CD4-positive, alpha-beta T cell (primary cell): ENCODE measurements around the gene KLHL5. TPM values are rescaled to one million over a fixed set of nuclear protein-coding genes. Genes with fewer than 3 reads are reported as not detected.
A peak's percentile ranks its signal among the peaks of the same experiment; 100 is the strongest.
"Not testable (repeated sequence)": the region's sequence is repeated elsewhere in the genome, so short reads cannot be mapped to it uniquely, and the experiment has no call there.

Experiments
- ATAC-seq: fragments of 200-7000 bp; cut with Tn5 transposase; one replicate; pipeline ENCODE4 v1.10.0; 2022; ENCODE audit warnings: mild to moderate bottlenecking; ENCODE audit not compliant: poor library complexity
- CTCF ChIA-PET: fragments of 350-600 bp; sonication (Branson Sonifier 250); formaldehyde crosslinking; loops from one replicate; lab custom pipeline; 2021; ENCODE audit warnings: antibody characterized with exemption, inconsistent platforms; lab: Charles Lee
- POLR2A ChIA-PET: fragments of 350-600 bp; sonication (Branson Sonifier 250); formaldehyde crosslinking; loops from one replicate; lab custom pipeline; 2021; ENCODE audit warnings: antibody characterized with exemption, inconsistent platforms; lab: Charles Lee
- DNase-seq, 14 experiments: peaks; one replicate each; pipeline ENCODE4 v3.0.0-alpha.2; 2013 to 2020; ENCODE audit warnings: mixed read lengths in 2 of 14
- H3K27ac ChIP-seq, 2 donors: one replicate each; pipeline versions ENCODE4 v1.5.1 to v1.7.0; 2013; ENCODE audit warnings: low read length in 2 of 2, low read depth in 1 of 2, mild to moderate bottlenecking in 1 of 2
- H3K27me3 ChIP-seq, 2 experiments: 1 replicate in 1 of 2; 2 replicates in 1 of 2; pipeline versions ENCODE4 v1.6.1 to v1.7.0; 2013; ENCODE audit warnings: low read length in 2 of 2, control low read depth in 1 of 2, mild to moderate bottlenecking in 1 of 2, moderate library complexity in 1 of 2; ENCODE audit not compliant: insufficient read depth in 2 of 2, control insufficient read depth in 1 of 2
- H3K36me3 ChIP-seq: one replicate; pipeline ENCODE4 v1.6.1; 2013; ENCODE audit warnings: low read length, control low read depth; ENCODE audit not compliant: insufficient read depth
- H3K4me1 ChIP-seq: one replicate; pipeline ENCODE4 v1.6.1; 2013; ENCODE audit warnings: low read length, control low read depth; ENCODE audit not compliant: insufficient read depth
- H3K4me3 ChIP-seq: one replicate; pipeline ENCODE4 v1.5.1; 2013; ENCODE audit warnings: mild to moderate bottlenecking, low read length, moderate library complexity
- H3K9me3 ChIP-seq, 2 experiments: 1 replicate in 1 of 2; 2 replicates in 1 of 2; pipeline versions ENCODE4 v1.6.1 to v1.7.0; 2013; ENCODE audit warnings: low read length in 2 of 2, mild to moderate bottlenecking in 2 of 2, control low read depth in 1 of 2, moderate library complexity in 1 of 2; ENCODE audit not compliant: control insufficient read depth in 1 of 2, insufficient read depth in 1 of 2
- H3K27ac Mint-ChIP-seq: one replicate; pipeline ENCODE4 v1.8.0; 2020; ENCODE audit warnings: mixed read lengths
- H3K27me3 Mint-ChIP-seq: one replicate; pipeline ENCODE4 v1.8.0; 2021; ENCODE audit warnings: mixed read lengths
- H3K36me3 Mint-ChIP-seq: one replicate; pipeline ENCODE4 v1.8.0; 2021; ENCODE audit warnings: low read depth, mixed read lengths
- H3K4me1 Mint-ChIP-seq: one replicate; pipeline ENCODE4 v1.8.0; 2021; ENCODE audit warnings: low read depth, mixed read lengths
- H3K4me3 Mint-ChIP-seq: one replicate; pipeline ENCODE4 v1.8.0; 2020; ENCODE audit warnings: mild to moderate bottlenecking, mixed read lengths
- H3K9me3 Mint-ChIP-seq: one replicate; pipeline ENCODE4 v1.8.0; 2020; ENCODE audit warnings: mixed read lengths
- intact Hi-C, 2 experiments: fragments of 100-400 bp; cut with DNase I in 1 of 2; cut with micrococcal nuclease in 1 of 2; formaldehyde crosslinking; loops; one replicate each; pipeline versions ENCODE4 v1.15.1 to v1.9.0; 2023 to 2025; cut with DNase I, micrococcal nuclease
- total RNA-seq, 174 experiments: library from RNA in 2 of 174; stranded (reverse) in 2 of 174; gene quantifications; one replicate each; pipeline ENCODE4 v1.2.3 and lab custom pipeline; 2021 to 2026
- TF ChIP-seq, protein P1 (sequence below): fragments of 200-600 bp; IDR thresholded peaks from one replicate; pipeline ENCODE4 v1.8.0; 2022; ENCODE audit warnings: antibody characterized with exemption, mild to moderate bottlenecking

Gene KLHL5
- total RNA-seq, 2 experiments from 2014 or later: 17.7 to 18.6 TPM

DNA sequence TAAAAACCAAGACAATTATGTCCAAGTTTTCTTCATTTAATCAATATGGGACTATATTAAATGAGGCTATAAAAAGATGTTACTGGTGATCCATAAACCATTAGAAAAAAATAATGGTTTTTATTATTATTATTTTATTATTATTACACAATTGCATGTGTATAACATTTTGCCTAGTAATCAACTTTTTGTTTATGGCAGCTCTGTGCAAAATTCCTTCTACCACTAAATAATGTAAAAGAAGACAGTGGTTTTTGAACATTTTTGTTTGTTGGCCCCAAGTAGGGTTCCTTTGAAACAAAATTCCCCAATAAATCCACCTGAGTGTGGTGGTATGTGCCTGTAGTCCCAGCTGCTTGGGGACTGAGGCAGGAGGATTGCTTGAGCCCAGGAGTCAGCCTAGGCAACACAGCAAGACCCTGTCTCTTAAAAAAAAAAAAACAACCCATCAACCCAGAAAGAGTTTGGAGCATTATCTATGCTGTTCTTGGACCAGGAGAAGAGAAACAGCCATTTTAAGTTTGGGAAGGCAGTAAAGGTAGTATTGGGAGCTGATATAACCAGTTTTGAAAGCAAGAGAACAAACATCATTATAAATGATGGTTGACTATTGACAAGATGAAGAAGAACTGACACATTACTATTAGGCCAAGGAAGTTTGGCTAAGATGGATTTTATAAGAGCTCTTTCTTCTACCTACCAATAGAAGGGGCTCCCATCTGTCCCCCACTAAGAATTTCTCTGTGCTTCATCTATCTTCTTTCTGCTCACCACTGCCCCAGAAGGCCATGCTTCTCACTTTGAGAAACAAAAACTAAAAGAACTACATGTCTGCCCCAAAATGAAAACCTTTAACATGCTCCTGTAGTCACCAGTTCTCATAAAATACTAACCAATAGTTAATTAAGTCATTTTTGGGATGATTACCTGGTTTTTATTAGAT lies 32.0 kb upstream of the KLHL5 start:
- H3K4me1 Mint-ChIP-seq: peaks cover 56% of the 10 kb centered on the region
- peak overlapping the region; percentile 84 for H3K4me3 Mint-ChIP-seq
- H3K4me3 ChIP-seq: peak overlapping the region; percentile 62
- H3K36me3 ChIP-seq: no peaks in the 10 kb centered on the region
- H3K27ac ChIP-seq: peak overlapping the region; percentile 31 to 47
- POLR2A ChIA-PET: interaction anchor here (0.9 to 7.4 kb wide), 7 partner anchors 11 to 152 kb away, joined by 3 to 58 read pairs (median 4); no protein-coding TSS in a partner anchor
- peak overlapping the region; percentile 99 for H3K27ac Mint-ChIP-seq
- no peaks in the 10 kb centered on the region for H3K9me3 ChIP-seq
- no peak for ATAC-seq
- CTCF ChIA-PET: interaction anchor here (0.7 to 1.8 kb wide), 10 partner anchors 14 to 224 kb away, joined by 3 to 5 read pairs (median 4); partner anchors contain the start of gene WDR19
- H3K9me3 Mint-ChIP-seq: no peaks in the 10 kb centered on the region
- peaks cover 13% of the 10 kb centered on the region for H3K36me3 Mint-ChIP-seq
- no peaks in the 10 kb centered on the region for H3K27me3 Mint-ChIP-seq
- intact Hi-C loops: loop anchor here in 1 of 2 experiments (5.0 kb wide), 1 partner anchor 43 kb away; no protein-coding TSS in a partner anchor
- DNase-seq: peak in 4 of 14 experiments; percentile 27 to 59 (median 52)
- TF ChIP-seq, protein P1, sequence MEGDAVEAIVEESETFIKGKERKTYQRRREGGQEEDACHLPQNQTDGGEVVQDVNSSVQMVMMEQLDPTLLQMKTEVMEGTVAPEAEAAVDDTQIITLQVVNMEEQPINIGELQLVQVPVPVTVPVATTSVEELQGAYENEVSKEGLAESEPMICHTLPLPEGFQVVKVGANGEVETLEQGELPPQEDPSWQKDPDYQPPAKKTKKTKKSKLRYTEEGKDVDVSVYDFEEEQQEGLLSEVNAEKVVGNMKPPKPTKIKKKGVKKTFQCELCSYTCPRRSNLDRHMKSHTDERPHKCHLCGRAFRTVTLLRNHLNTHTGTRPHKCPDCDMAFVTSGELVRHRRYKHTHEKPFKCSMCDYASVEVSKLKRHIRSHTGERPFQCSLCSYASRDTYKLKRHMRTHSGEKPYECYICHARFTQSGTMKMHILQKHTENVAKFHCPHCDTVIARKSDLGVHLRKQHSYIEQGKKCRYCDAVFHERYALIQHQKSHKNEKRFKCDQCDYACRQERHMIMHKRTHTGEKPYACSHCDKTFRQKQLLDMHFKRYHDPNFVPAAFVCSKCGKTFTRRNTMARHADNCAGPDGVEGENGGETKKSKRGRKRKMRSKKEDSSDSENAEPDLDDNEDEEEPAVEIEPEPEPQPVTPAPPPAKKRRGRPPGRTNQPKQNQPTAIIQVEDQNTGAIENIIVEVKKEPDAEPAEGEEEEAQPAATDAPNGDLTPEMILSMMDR: no peak
- H3K4me1 ChIP-seq: peaks cover 25% of the 10 kb centered on the region
- no peaks in the 10 kb centered on the region for H3K27me3 ChIP-seq

DNA sequence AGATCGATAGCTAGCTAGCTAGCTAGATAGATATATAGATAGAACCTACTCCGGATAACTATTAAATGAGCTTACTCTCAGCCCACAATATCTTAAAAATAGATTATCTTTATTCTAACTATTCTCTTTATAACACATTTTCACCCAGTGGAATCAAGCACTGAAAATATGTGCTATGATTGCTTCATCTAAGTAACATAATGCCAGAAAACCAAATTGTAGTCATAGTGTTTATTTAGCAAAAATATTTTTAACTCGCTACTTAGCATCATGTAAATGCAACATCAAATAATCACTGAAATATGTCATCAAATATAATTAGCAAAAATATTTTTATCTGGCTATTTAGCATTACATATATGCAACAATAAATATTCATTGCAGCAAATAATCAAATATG lies 31.3 kb upstream of the KLHL5 start:
- H3K9me3 Mint-ChIP-seq: no peaks in the 10 kb centered on the region
- H3K27me3 ChIP-seq: no peaks in the 10 kb centered on the region
- peak overlapping the region; percentile 84 for H3K4me3 Mint-ChIP-seq
- H3K4me1 Mint-ChIP-seq: peaks cover 50% of the 10 kb centered on the region
- DNase-seq (no peak), ATAC-seq (no peak)
- intact Hi-C loops: loop anchor here in 1 of 2 experiments (5.0 kb wide), 1 partner anchor 43 kb away; no protein-coding TSS in a partner anchor
- H3K4me1 ChIP-seq: peaks cover 25% of the 10 kb centered on the region
- no peaks in the 10 kb centered on the region for H3K27me3 Mint-ChIP-seq
- H3K9me3 ChIP-seq: no peaks in the 10 kb centered on the region
- no peaks in the 10 kb centered on the region for H3K36me3 ChIP-seq
- peak overlapping the region; percentile 99 for H3K27ac Mint-ChIP-seq
- H3K4me3 ChIP-seq: peak overlapping the region; percentile 62
- TF ChIP-seq, protein P1: no peak
- peaks cover 8% of the 10 kb centered on the region for H3K36me3 Mint-ChIP-seq
- POLR2A ChIA-PET: interaction anchor here (0.9 to 7.4 kb wide), 7 partner anchors 10 to 151 kb away, joined by 3 to 58 read pairs (median 4); no protein-coding TSS in a partner anchor
- CTCF ChIA-PET: interaction anchor here (1.1 to 1.8 kb wide), 4 partner anchors 16 to 128 kb away, joined by 3 to 4 read pairs (median 4); no protein-coding TSS in a partner anchor
- peak overlapping the region; percentile 31 to 47 for H3K27ac ChIP-seq

DNA sequence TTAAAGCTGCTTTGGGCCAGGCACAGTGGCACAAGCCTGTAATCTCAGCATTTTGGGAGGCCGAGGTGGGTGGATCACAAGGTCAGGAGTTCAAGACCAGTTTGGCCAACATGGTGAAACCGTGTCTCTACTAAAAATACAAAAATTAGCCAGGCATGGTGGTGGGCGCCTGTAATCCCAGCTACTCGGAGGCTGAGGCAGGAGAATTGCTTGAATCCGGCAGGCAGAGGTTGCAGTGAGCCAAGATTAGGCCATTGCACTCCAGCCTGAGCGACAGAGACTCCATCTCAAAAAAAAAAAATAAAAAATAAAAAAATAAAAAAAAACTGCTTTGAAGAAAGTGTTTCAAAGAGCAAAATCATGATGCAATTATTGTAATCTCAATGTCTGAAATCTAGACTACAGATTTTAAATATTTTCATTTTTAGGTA lies 30.4 kb upstream of the KLHL5 start:
- Histone ChIP-seq H3K27ac (peak overlapping the region; percentile 62 to 66), H3K4me1 (peaks cover 25% of the 10 kb centered on the region), H3K4me3 (peak overlapping the region; percentile 62)
- Mint-ChIP-seq H3K4me3 (peak overlapping the region; percentile 84), H3K27ac (peak overlapping the region; percentile 99), H3K4me1 (peaks cover 46% of the 10 kb centered on the region)
- H3K36me3 Mint-ChIP-seq, H3K27me3 Mint-ChIP-seq, H3K27me3 ChIP-seq, H3K9me3 ChIP-seq, H3K9me3 Mint-ChIP-seq, H3K36me3 ChIP-seq: not testable (repeated sequence)
- ATAC-seq: peak; percentile 33
- CTCF ChIA-PET: interaction anchor here (1.6 to 1.8 kb wide), 2 partner anchors 18 to 129 kb away, joined by 4 to 5 read pairs; no protein-coding TSS in a partner anchor
- intact Hi-C loops: loop anchor here in 1 of 2 experiments (1.0 to 5.0 kb wide), 3 partner anchors 13 to 82 kb away; no protein-coding TSS in a partner anchor
- POLR2A ChIA-PET: interaction anchor here (0.7 to 7.4 kb wide), 3 partner anchors 14 to 49 kb away, joined by 3 to 58 read pairs (median 3); no protein-coding TSS in a partner anchor
- DNase-seq: peak in 1 of 14 experiments; percentile 16
